Thoracic aorta (tissue), 2 donors: ENCODE measurements around the gene MAGIX. TPM values are rescaled to one million over a fixed set of nuclear protein-coding genes. Genes with fewer than 3 reads are reported as not detected.
A peak's percentile ranks its signal among the peaks of the same experiment; 100 is the strongest.

Experiments used
- ATAC-seq: fragments of 150-250 bp; one replicate; pipeline ENCODE4 v1.8.0; 2017; ENCODE audit warnings: low read depth; ENCODE audit not compliant: insufficient number of reproducible peaks, low FRiP score
- DNase-seq: peaks from one replicate; pipeline ENCODE4 v3.0.0-alpha.2; 2020; ENCODE audit warnings: low spot score
- H3K27ac ChIP-seq, 2 donors: fragments of 200-600 bp; sonication (generic); 1 replicate in 1 of 2; 2 replicates in 1 of 2; pipeline ENCODE4 v1.5.1; 2016; ENCODE audit warnings: mild to moderate bottlenecking in 2 of 2, moderate library complexity in 2 of 2
- H3K27me3 ChIP-seq: fragments of 200-600 bp; sonication (generic); replicated peaks from 2 replicates; pipeline ENCODE4 v1.6.0; 2016; ENCODE audit warnings: mild to moderate bottlenecking; ENCODE audit not compliant: insufficient read depth
- H3K36me3 ChIP-seq: fragments of 200-600 bp; sonication (generic); one replicate; pipeline ENCODE4 v1.5.1; 2016
- H3K4me1 ChIP-seq, 2 donors: fragments of 200-600 bp; sonication (generic); 1 replicate in 1 of 2; 2 replicates in 1 of 2; pipeline versions ENCODE4 v1.5.1 to v1.6.0; 2016; ENCODE audit warnings: low read depth in 2 of 2, mild to moderate bottlenecking in 1 of 2; ENCODE audit not compliant: control insufficient read depth in 1 of 2
- H3K4me3 ChIP-seq: fragments of 200-600 bp; sonication (generic); 2 replicates; pipeline ENCODE4 v1.5.1; 2016; ENCODE audit warnings: mild to moderate bottlenecking
- H3K9me3 ChIP-seq: fragments of 200-600 bp; sonication (generic); 2 replicates; pipeline ENCODE4 v1.5.1; 2016
- CTCF ChIP-seq: fragments of 200-600 bp; sonication (generic); IDR thresholded peaks from one replicate; pipeline ENCODE4 v1.5.1; 2019; ENCODE audit warnings: antibody characterized with exemption
- total RNA-seq, 2 donors: library from RNA; depleted of rRNA; stranded (reverse); fragments of >200 nt; gene quantifications; one replicate each; pipeline versions ENCODE4 v1.1.0 to v1.2.3, GENCODE V29; 2016

The MAGIX gene
- total RNA-seq, 2 donors from 2014 or later = 3.5 to 16.8 TPM

DNA sequence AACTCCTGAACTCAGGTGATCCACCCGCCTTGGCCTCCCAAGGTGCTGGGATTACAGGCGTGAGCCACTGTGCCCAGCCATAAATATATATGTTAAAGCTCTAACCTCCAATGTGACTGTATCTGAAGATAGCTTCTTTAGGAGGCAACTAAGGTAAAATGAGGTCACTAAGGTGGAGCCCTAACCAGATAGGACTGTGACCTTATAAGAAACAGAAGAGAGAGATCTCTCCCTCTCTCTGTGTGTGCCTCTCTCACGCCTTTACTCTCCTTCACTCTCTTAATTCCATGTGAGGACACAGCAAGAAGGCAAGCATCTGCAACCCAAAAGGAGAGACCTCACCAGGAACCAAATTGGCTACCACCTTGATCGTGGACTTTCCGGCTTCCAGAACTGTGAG, 926 bp upstream of the MAGIX start:
- TF ChIP-seq CTCF = no peak
- no peak for DNase-seq
- Histone ChIP-seq H3K36me3 (no peaks in the 10 kb centered on the region), H3K9me3 (no peaks in the 10 kb centered on the region), H3K4me3 (no peak overlapping the region), H3K27me3 (no peaks in the 10 kb centered on the region), H3K27ac (no peak overlapping the region), H3K4me1 (no peaks in the 10 kb centered on the region)
- no peak for ATAC-seq

DNA sequence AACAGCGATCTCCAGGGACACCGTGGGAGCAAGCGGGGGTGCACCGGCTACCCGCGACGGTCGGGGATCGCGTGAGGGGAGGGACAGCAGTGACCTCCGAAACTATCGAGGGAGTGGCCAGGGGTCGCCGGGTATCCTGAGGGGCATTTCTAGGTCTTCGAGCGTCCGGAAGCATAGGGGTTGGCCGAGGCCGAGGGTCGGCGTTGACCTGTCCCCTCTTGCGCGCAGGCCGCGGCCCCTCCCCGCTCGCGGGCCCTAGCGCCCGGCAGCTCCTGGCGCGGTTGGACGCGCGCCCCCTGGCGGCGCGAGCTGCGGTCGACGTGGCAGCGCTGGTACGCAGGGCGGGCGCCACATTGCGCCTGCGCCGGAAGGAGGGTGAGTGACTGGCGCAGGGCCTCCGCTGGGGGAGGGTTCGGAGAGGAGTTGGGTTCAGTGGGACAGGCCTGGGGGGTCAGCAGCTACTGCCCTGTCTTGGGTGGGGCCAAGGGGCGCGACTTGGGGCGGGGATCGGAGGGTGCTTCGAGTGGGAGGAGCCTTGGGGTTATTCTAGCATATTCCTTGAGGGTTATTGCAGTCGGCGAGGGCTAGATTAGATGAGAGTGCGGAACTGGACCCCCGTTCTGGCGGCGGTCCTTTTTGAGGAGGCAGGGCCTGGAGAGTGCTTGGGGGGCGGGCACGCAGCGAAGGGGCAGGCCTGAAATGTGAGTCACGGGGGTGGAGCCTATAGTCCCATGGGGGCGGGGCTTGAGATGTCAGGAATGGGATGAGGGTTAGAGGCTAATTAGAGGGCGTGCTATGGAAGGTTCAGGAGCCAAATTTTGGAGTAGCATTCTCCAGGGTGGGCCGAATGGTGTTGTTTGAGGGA, 1.2 kb downstream of the MAGIX start:
- Histone ChIP-seq H3K9me3 (no peaks in the 10 kb centered on the region), H3K36me3 (no peaks in the 10 kb centered on the region), H3K27me3 (no peaks in the 10 kb centered on the region), H3K4me3 (peak overlapping the region; percentile 69), H3K27ac (peak overlapping the region; percentile 93), H3K4me1 (peaks cover 5 to 11% of the 10 kb centered on the region in 2 donors)
- ATAC-seq = peak; percentile 63
- DNase-seq = peak; percentile 50
- peak; percentile 68 for TF ChIP-seq CTCF

GRCh38 chrX:49164589-49165360, 2.2 kb downstream of the MAGIX start:
- no peak for DNase-seq
- H3K27ac ChIP-seq = peak overlapping the region in 1 of 2 donors; percentile 93
- TF ChIP-seq CTCF = no peak

DNA sequence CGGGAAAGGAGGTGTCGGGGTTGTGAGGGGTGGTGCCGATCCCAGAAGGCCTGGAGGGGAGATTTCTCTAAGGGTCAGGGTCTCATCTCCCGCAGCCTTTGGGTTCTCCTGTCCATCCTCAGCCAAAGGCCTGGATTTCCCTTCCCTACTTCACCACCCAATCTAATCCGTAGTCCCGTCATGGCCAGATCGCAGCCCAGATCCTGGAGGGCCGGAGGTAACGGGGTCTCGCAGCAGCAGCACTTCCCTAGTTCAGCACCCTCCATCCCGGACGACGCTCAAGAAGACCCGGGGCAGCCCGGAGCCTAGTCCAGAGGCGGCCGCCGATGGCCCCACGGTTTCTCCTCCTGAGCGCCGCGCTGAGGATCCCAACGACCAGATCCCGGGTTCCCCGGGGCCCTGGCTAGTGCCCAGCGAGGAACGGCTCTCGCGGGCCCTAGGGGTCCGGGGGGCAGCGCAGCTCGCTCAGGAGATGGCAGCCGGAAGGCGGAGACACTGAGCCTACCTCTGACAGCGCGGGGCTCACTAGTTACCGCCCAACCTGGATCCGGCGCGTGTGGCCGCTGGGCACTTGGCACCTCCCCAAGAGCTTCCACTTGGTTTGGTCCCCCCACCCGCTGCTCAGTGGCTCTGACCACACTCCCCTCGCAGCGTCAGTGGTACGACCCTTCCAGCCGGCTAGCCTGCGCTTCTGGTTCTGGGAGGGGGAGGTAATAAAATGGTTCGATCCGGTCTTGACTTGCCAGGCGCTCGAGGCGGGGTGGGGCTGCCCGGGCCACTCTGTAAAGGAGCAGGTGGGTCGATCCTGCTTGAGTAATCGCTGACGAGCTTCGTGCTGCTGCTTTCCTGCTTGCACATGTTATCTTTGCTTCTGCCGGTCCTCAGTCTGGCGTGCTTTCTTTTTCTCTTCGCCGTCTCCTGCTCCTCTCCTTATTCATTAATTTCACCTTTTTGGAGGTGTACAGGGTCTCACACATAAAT, 3.6 kb downstream of the MAGIX start:
- no peaks in the 10 kb centered on the region for H3K9me3 ChIP-seq
- H3K36me3 ChIP-seq = no peaks in the 10 kb centered on the region
- H3K27me3 ChIP-seq = no peaks in the 10 kb centered on the region
- peaks cover 5 to 11% of the 10 kb centered on the region in 2 donors for H3K4me1 ChIP-seq
- H3K27ac ChIP-seq = peak overlapping the region; percentile 85 to 93
- no peak for TF ChIP-seq CTCF
- ATAC-seq = no peak
- DNase-seq = no peak
- H3K4me3 ChIP-seq = peak overlapping the region; percentile 72

More at GRCh38 chrX:49164589-49165360, 2.2 kb downstream of the MAGIX start:
- Histone ChIP-seq H3K4me1 (peaks cover 5 to 11% of the 10 kb centered on the region in 2 donors), H3K36me3 (no peaks in the 10 kb centered on the region), H3K9me3 (no peaks in the 10 kb centered on the region), H3K4me3 (no peak overlapping the region), H3K27me3 (no peaks in the 10 kb centered on the region)
- ATAC-seq = no peak
